Ammon's horn (tissue), 1 donor: ENCODE results near the gene MEGF8.

Experiments used
- DNase-seq: peaks from one replicate; pipeline ENCODE4 v3.0.0-alpha.2; 2016; ENCODE audit warnings: low spot score

The MEGF8 gene

DNA sequence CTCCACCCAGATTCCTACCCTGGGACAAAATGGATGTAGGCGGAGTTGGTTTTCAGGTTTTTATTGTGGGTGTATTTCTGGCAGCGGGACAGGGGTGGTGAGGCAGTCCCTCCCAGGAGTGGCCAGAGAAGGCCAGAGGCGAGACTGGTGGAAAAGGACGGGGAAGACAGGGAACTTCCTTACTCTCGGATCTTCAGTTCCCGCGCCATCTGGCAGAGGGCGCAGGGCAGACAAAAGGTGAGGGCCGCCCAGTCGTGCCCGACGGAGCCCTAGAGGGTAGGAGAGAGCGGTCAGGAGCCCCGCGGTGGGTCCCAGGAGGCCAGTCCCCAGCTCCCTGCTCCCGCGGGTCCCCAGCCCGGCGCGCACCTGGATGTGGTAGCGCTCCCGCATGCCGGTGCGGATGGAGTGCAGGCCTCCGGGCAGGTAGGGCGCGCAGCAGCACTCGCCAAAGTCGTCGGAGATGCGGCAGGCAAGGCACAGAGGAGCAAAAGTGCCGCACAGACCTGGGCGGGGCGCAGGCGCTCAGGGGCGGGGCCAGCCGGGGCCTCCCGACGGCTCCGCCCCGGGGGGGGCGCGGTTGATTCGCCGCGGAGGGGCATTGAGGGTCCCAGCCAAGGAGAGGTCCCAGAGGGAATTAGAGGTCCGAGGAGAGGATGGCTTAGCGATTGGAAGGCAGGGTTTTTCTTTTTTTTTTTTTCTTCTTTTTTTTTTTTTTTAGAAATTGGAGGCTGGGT lies 61.7 kb downstream of the MEGF8 start:
- DNase-seq: peak; percentile 59

DNA sequence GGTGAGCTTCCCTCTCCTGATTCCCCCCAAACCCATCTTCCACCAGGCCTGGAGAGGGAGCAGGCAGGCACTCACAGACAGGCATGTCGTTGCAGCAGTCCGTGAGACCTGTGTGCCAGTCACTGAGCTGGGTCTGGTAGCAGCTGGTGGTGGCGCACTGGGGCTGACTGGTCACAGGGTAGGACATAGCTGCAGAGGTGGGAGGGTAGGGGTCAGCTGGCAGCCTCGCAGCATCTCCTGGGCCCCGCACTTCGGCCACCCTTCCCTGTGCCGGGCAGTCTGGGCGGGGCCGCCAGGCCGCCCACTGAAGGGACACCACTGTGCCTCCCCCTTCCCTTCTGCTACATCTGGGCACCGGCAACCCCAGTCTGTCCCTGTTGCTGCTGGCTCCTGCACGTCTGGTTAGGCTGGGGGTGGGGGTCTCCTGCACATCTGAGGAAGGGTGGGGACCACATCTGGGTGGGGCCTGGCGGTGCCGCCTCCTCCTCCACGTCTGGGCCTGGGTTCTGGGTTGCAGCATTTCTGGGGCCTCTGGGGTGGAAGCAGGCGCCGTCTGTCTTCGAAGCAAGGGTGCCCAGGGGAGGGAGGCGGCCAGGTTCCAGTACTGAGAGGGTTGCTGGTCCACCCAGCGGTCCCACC lies 63.5 kb downstream of the MEGF8 start:
- DNase-seq: no peak

- DNase-seq: no peak
Observed at GRCh38 chr19:42389899-42390298, 64.5 kb downstream of the MEGF8 start, which contains the start of gene CNFN. Gene CNFN, minus strand, starts transcription at chr19:42390297. Its CDS starts 1,260 bp downstream, at chr19:42389037.

- DNase-seq: no peak
Observed at GRCh38 chr19:42392165-42392564, 66.7 kb downstream of the MEGF8 start.

DNA sequence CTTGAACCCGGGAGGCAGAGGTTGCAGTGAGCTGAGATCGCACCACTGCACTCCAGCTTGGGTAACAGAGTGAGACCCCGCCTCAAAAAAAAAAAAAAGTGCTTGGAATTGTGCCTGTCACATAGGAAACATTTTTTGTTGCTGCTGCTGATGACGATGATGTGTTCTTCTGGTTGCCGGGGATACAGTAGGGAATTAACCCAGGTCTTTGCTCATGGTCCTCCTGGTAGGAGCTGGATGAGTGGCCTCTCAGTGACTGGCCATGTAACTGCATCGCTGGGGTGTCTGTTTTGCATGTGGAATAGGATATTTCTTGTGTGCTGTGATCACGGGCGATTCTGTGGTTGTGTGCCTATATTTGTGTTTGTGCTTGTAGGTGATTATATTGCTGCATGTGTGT lies 69.3 kb downstream of the MEGF8 start:
- DNase-seq: no peak

DNA sequence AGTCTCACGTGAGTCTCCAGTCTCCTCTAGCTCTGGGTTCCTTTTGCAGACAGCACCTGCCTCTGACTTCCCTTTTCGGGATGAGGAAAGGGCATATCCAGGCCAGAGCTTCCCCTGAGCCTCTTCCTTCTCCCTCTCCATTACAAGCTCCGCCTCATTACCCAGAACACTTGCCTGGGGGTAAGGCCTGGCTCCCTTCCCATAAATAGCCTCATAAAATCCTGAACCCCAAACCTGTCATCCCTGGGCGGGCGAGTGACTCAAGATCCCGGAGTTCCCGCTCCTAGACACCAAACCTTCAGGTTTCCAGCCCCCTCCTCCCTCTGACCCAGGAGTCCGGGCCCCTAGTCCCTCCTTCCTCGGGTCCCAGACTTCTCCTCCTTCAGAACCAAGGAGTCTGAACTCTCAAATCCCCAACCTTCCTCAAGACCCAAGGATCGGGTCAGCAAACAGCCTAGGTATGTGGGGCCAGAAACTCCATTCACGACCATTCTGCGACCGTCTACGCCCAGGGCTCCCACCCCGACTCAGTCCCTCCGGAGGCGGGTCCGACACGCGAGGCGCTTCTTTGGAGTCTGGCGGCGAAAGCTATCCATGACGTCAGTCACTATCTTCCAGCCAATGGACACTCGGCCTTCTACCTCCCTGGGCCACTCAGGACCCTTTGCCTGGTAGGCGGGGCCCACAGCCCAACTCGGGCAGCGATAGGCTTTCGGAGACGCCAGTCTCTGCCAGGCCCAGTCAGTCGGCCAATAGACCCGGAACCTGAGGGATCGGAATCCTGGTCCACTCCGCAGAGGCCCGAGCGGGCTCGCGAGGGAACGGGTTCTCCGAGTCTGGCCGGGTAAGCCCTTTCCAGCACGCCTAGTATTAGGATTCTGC lies 71.2 kb downstream of the MEGF8 start:
- peak; percentile 99 for DNase-seq

- no peak for DNase-seq
Observed at GRCh38 chr19:42397263-42398166, 72.1 kb downstream of the MEGF8 start.

DNA sequence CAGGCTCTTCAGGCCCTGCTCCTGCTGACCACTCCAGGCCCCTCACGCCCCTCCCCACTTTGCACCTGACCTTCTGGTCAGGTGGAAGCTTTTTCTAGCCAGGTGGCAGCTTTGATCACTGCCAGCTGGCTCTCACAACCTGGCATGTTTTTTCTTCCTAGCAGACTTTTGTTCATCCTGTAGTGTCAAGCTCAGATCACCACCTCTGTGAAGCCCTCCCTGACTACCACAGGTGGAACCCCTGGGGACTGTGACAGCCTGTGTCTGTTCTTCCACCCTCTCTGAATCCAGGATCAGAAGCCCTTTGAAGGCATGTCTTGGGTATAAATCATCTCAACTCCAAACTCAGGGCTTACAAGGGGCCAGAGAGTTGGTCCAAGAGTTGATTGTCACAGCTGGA lies 75.0 kb downstream of the MEGF8 start:
- no peak for DNase-seq

DNA sequence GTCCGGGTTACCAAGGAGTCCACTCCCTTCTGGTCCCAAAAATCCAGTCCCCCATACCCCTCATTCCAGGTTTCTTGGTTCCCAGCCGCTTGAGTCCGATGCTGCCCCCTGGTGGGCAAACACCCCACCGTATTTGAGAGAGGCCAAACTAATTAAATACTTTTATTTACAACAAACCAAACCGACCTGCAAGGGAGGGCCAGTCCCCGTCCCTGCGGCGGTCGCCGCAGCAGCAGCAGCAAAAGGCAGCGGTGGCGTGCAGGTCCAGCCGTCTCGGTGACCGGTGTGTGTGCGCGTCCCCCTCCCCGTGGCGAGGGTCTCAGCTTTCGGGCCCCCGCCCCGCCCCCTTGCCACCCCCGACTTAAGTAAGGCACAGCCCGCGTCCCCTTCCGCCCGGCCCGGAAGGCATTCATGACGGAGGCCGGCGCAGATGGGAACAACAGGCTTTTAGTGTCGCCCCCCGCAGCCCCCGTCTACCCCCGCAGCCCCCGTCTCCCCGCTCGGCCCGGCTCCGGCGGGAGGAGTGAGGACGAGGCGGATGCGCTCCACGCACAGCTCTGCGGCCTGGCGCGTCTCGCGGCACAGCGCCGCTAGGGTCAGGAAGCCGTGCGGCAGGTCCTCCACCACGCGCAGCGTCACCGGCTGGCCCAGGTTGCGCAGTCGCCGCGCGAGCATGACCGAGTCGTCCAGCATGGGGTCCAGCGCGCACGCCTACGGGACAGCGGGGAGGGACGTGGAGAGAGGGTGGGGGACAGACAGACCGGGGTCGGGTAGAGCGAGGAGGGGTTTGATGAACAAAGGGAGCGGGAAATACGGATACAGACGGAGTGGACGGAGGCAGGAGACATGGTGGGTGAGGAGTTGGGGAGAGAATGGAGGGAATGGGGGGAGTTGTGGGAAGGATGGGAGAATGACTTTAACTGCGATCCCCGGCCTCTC lies 76.2 kb downstream of the MEGF8 start:
- DNase-seq: peak; percentile 80

DNA sequence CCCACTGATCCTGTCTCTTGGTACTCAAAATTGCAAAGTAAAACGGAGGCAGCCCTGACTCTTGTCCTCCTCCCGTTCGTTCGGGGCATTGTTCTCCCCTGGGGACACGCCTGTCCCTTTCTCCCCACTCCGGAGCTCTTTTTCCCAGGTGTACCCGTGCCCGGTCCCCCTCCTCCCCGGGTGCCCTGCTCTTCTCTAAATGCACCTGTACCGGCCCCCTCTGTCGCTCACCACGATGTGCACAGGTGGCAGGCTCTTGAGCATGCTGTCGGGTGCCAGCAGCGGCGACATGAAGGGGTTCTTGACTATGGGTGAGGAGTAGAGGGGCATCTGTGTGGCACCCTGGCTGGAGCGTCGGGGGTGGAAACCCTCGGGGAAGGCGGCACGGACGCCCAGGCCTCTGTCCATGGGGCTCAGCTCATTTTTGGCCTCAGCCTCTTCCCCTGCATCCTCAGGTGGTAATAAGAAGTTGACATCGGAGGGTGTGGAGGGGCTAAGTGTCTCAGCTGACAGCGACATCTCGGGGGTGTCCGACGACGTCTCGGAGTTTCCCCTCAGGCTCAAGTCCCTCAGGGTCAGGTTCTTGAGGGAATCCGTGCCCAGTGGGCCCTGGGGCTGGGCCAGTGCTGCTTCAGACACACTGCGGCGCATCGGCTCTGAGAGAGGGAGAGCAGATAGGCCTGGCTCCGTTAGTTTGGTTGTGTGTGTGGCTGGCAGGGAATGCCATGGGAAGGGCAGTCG lies 77.1 kb downstream of the MEGF8 start:
- DNase-seq: no peak

- no peak for DNase-seq
Observed at GRCh38 chr19:42403586-42403985, 78.2 kb downstream of the MEGF8 start.

DNA sequence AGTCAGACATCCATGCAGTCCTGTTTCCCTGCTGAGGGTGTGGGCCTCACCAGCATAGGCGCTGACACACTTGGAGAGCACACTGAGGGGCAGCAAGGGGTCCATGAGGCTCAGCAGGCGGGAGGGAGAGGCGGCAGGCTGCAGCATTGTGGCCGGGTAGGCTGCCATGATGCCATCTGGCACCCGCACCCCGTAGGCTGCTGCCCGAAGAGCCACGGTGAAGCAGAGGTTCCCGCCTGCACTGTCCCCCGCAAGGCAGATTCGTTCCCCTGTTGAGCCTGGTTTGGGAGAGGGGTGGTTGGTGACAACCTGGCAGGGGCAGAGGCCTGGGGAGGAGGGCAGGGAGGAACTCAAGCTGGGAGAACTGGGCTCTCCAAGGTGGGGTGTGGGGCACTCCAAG lies 80.7 kb downstream of the MEGF8 start:
- DNase-seq: no peak

DNA sequence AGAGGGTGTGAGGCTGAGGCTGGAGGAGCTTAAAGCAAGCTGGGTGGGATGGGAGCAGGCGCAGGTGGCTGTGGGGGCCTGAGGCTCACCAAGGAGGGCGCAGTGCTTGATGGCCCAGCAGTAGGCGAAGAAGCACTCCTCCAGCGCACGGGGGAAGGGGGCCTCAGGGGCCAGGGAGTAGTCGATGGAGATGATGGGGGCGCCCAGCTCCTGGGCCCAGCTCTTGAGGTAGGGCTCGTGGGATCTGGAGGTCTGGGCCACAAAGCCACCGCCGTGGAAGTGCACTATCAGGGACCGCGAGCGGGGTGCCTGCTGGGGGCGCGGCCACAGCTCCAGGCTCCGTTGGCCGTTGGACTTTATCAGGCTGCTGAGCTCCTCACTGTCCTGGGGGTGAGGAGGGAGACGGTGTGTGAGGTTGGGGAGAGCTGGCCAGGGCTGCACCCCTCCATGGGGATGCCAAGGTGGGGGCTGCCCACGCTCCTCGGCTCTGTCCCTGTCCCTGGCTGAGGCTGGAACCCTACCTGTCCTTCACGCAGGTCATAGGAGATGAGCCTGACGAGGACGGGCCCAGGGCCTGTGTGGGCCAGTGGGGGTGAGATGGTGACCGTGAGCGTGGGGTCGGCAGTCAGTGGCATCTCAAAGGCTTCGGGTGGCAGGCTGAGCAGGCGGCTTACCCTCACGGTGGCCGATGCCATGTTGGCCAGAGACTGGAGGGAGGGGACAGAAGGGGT lies 81.8 kb downstream of the MEGF8 start:
- DNase-seq: no peak

DNA sequence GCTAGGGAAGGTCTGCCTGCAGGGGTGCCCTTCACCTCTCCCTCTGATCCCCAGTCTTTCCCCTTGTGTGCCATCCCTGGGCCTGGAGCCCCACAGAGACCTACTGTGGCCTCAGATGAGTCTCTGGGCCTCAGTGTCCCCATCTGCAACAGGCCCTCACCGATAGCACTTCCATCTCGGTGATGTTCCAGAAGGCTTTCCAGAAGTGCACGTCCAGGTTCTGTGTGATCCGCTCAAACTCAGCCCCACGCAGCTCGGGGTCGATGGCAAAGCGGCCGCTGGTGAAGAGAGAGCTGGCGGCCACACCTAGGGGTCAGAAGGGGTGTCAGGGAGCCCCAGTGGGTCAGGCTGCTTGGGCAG lies 82.4 kb downstream of the MEGF8 start:
- DNase-seq: no peak

GRCh38 chr19:42409477-42409876 lies 84.0 kb downstream of the MEGF8 start:
- no peak for DNase-seq

DNA sequence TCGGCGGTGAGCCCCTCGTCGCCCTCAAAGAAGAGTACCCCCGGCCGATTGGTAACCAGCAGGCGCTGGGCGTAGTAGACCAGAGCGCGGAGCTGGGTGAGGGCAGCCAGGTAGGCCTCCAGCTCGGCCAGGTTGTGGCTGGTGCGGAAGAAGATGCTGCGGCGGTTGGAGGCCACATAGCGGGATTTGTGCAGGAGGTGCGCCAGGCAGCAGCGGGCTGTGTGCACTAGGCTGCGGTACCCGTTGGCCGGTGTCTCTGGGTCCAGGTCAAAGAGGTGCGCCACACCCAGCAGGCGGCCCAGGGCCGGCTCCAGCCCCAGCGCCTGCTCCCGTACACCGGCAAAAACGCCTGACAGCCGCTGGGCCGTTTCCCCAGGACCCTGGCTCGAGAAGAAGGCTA lies 84.9 kb downstream of the MEGF8 start:
- no peak for DNase-seq

DNA sequence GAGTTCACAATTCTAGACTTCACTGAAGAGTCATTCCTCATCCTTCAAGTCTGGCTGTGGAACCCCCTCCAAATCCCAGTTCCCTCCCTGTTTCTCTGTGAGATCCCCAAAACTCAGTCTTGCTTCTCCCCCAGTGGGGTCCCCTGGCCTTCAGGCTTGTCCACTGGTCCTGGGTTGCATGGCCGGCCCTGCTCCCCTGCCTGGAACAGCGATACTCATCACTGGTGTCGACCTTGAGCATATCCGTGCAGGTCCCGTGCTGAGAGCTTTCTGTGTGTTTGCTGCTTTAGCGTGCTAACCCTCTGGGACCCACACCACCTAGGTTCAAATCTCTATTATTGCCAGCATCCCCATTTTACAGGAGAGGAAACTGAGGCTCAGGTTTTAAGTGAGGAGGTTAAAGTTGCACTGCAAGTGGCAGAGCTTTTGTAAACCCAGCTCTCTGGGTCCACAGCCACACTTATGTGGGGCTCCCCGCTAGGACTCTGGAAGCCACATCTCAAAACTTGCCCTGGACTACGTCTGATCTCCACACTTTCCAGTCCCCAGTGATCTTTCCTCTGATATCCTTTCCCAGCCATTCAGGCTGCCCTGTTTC lies 86.2 kb downstream of the MEGF8 start:
- DNase-seq: no peak

DNA sequence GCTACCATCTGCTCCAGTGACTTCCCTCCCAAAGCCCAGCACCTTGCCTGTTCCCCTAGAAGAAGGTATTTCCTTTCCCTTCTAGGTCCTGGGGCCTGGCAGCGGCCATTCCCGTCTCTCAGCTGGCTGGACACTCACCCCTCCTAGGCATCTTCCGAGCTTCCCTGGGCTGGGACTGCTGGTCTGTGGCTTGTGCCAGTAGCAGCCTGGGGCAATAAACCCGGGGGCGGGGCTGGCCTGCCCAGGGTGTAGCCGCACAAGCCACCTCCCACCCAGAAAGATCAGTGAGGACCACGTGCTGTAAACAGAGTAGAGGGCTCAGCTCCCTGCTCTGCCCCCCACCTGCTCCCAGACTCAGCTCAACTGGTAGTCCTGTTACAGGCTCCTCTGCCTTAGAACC lies 86.8 kb downstream of the MEGF8 start:
- DNase-seq: peak; percentile 84

- DNase-seq: peak; percentile 90
Observed at GRCh38 chr19:42412661-42413076, 87.2 kb downstream of the MEGF8 start.
